GM18517 (cell line): ENCODE measurements around the gene CBFA2T3.

Experiments used
- ATAC-seq: cut with Tn5 transposase; IDR thresholded peaks from one replicate; pipeline ENCODE4 v1.9.1; 2021; ENCODE audit warnings: mild to moderate bottlenecking, moderate library complexity; ENCODE audit not compliant: unreplicated experiment

Gene CBFA2T3

GRCh38 chr16:88844419-88845036 is 132.5 kb downstream of the CBFA2T3 start:
- no peak for ATAC-seq

- no peak for ATAC-seq
Measured at GRCh38 chr16:88843256-88843655, 133.8 kb downstream of the CBFA2T3 start.

- ATAC-seq, result no peak
Measured at GRCh38 chr16:88842806-88843205, 134.2 kb downstream of the CBFA2T3 start.

GRCh38 chr16:88842308-88842756 is 134.7 kb downstream of the CBFA2T3 start:
- ATAC-seq, result no peak

- no peak for ATAC-seq
Measured at GRCh38 chr16:88841521-88842307, 135.3 kb downstream of the CBFA2T3 start.

- ATAC-seq, result no peak
Measured at GRCh38 chr16:88840600-88841215, 136.3 kb downstream of the CBFA2T3 start.

- no peak for ATAC-seq
Measured at GRCh38 chr16:88839745-88840599, 137.0 kb downstream of the CBFA2T3 start.

GRCh38 chr16:88839026-88839529 is 137.9 kb downstream of the CBFA2T3 start:
- no peak for ATAC-seq

- no peak for ATAC-seq
Measured at GRCh38 chr16:88838566-88838965, 138.4 kb downstream of the CBFA2T3 start.

- no peak for ATAC-seq
Measured at GRCh38 chr16:88837806-88838205, 139.2 kb downstream of the CBFA2T3 start.

- ATAC-seq, result no peak
Measured at GRCh38 chr16:88836791-88837190, 140.2 kb downstream of the CBFA2T3 start.

- ATAC-seq, result no peak
Measured at GRCh38 chr16:88835818-88836217, 141.2 kb downstream of the CBFA2T3 start.

GRCh38 chr16:88835383-88835782 is 141.6 kb downstream of the CBFA2T3 start:
- no peak for ATAC-seq

GRCh38 chr16:88834670-88835069 is 142.3 kb downstream of the CBFA2T3 start:
- no peak for ATAC-seq

- no peak for ATAC-seq
Measured at GRCh38 chr16:88833086-88833485, 143.9 kb downstream of the CBFA2T3 start.

GRCh38 chr16:88831838-88832237 is 145.2 kb downstream of the CBFA2T3 start:
- no peak for ATAC-seq

- no peak for ATAC-seq
Measured at GRCh38 chr16:88830783-88831182, 146.2 kb downstream of the CBFA2T3 start.

GRCh38 chr16:88830258-88830657 is 146.7 kb downstream of the CBFA2T3 start:
- no peak for ATAC-seq

- ATAC-seq, result no peak
Measured at GRCh38 chr16:88828711-88829110, 148.3 kb downstream of the CBFA2T3 start.

- no peak for ATAC-seq
Measured at GRCh38 chr16:88827727-88828126, 149.3 kb downstream of the CBFA2T3 start.
